WERI-Rb-1 (cell line): Measurements from ENCODE around the gene DNAJC30.

Source experiments
- DNase-seq: peaks from one replicate; pipeline ENCODE4 v3.0.0-alpha.2; 2020
- H3K27ac ChIP-seq: fragments of 250-450 bp; sonication (Bioruptor Pico); 2 replicates; pipeline ENCODE4 v1.5.1; 2020; ENCODE audit warnings: mild to moderate bottlenecking, moderate library complexity
- H3K27me3 ChIP-seq: fragments of 250-450 bp; sonication (Bioruptor Pico); 2 replicates; pipeline ENCODE4 v1.5.1; 2021; ENCODE audit warnings: mild to moderate bottlenecking, low read depth, moderate library complexity; ENCODE audit not compliant: insufficient read depth, severe bottlenecking
- H3K36me3 ChIP-seq: fragments of 250-450 bp; sonication (Bioruptor Pico); 2 replicates; pipeline ENCODE4 v1.5.1; 2020; ENCODE audit warnings: mild to moderate bottlenecking, moderate library complexity
- H3K4me3 ChIP-seq: 2 replicates; pipeline ENCODE4 v1.5.1; 2011; ENCODE audit warnings: low read depth, mild to moderate bottlenecking, control low read depth, low read length
- H3K9me3 ChIP-seq: fragments of 250-450 bp; sonication (Bioruptor Pico); 2 replicates; pipeline ENCODE4 v1.5.1; 2021; ENCODE audit warnings: mild to moderate bottlenecking, moderate library complexity; ENCODE audit not compliant: severe bottlenecking
- TF ChIP-seq, protein P1 (sequence below): IDR thresholded peaks from 2 replicates; pipeline ENCODE4 v1.5.1; 2011; ENCODE audit warnings: low read depth, mild to moderate bottlenecking, control low read depth, inconsistent platforms, low read length

DNAJC30 gene

DNA sequence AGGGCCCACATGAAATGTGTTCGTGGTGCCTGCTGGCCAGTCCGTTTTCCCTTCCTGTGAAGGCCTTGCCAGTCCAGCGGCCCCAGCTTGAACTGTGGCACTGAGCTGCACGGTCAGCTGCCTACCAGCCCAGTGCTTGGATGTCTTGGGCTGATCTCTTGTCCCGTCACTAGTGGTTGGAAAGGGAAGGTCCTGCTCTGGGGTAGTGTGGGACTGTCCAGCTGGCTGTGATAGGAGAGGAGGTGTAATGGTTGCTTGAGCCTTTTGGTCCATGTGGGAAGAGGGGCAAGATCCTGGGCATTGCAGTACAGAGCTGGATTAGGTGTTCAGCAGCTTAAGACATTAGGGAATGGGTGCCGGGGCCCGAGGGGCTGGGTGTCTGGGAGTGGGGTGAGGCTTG lies 15.2 kb upstream of the DNAJC30 start:
- H3K9me3 ChIP-seq, result no peaks in the 10 kb centered on the region
- peaks cover 86% of the 10 kb centered on the region for H3K36me3 ChIP-seq
- no peak overlapping the region for H3K4me3 ChIP-seq
- peak; percentile 38 for DNase-seq
- TF ChIP-seq, protein P1, sequence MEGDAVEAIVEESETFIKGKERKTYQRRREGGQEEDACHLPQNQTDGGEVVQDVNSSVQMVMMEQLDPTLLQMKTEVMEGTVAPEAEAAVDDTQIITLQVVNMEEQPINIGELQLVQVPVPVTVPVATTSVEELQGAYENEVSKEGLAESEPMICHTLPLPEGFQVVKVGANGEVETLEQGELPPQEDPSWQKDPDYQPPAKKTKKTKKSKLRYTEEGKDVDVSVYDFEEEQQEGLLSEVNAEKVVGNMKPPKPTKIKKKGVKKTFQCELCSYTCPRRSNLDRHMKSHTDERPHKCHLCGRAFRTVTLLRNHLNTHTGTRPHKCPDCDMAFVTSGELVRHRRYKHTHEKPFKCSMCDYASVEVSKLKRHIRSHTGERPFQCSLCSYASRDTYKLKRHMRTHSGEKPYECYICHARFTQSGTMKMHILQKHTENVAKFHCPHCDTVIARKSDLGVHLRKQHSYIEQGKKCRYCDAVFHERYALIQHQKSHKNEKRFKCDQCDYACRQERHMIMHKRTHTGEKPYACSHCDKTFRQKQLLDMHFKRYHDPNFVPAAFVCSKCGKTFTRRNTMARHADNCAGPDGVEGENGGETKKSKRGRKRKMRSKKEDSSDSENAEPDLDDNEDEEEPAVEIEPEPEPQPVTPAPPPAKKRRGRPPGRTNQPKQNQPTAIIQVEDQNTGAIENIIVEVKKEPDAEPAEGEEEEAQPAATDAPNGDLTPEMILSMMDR, result no peak
- no peak overlapping the region for H3K27ac ChIP-seq
- H3K27me3 ChIP-seq, result no peaks in the 10 kb centered on the region

DNA sequence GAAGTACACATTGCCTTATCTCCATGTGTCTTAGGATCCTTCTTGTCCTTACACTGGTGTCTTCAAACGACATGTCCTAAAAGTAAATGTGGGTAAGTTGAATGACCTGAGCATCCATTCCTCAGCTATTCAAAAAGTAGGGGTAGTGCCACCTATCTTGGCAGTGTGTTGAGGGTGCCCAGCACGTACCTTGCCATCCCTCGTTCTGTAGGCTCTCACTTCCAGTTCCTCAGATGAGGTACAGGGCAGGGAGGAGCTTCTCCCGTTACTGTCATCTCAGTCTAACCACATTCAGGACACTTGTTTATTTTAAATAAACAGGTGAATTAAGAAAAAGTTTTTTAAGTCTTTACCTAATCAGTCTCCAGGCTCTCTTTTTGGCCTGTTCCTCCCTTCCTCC lies 13.1 kb upstream of the DNAJC30 start:
- DNase-seq, result no peak
- Histone ChIP-seq H3K27me3 (no peaks in the 10 kb centered on the region), H3K4me3 (no peak overlapping the region), H3K9me3 (no peaks in the 10 kb centered on the region), H3K36me3 (peaks cover 88% of the 10 kb centered on the region), H3K27ac (no peak overlapping the region)
- TF ChIP-seq, protein P1, result no peak

DNA sequence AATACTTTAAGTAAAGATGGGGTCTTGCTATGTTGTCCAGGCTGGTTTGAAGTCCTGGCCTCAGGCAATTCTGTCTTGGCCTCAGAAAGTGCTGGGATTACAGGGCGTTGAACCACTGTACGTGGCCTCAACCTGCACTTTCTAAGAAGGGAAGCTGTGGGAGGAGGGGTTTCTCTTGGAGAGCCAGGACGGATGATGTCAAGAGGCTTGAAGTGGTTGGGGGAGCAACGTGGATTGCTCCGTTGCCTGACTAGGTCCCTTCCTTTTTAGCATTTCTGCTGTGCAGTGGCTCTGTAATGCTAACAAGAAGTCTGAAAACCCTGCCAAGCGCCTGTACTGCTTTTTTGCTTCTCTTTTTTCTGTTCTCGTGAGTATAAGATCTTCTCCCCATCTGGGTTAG lies 7.4 kb upstream of the DNAJC30 start:
- no peaks in the 10 kb centered on the region for H3K9me3 ChIP-seq
- H3K4me3 ChIP-seq, result no peak overlapping the region
- H3K27me3 ChIP-seq, result no peaks in the 10 kb centered on the region
- H3K36me3 ChIP-seq, result peaks cover 81% of the 10 kb centered on the region
- no peak overlapping the region for H3K27ac ChIP-seq
- DNase-seq, result no peak
- TF ChIP-seq, protein P1, result no peak

DNA sequence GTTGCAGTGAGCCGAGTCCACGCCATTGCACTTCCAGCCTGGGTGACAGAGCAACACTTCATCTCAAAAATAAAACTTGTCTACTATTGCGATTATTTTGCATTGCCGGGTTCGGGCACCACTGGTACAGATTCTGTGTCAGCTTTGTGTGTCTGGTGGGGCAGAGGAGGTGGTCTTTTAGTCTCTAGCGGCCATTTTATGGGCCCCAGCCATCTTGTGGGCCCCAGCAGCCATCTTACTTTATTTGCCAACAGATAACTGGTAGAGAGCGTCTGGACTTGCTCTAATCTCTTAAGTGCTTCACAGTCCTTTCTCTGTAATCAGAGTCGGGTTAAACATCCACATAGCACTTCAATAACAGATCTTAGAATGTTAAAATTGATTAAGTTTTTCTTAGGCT lies 5.0 kb upstream of the DNAJC30 start:
- H3K4me3 ChIP-seq, result no peak overlapping the region
- no peaks in the 10 kb centered on the region for H3K9me3 ChIP-seq
- TF ChIP-seq, protein P1, result no peak
- H3K27me3 ChIP-seq, result no peaks in the 10 kb centered on the region
- DNase-seq, result no peak
- peaks cover 62% of the 10 kb centered on the region for H3K36me3 ChIP-seq
- no peak overlapping the region for H3K27ac ChIP-seq

DNA sequence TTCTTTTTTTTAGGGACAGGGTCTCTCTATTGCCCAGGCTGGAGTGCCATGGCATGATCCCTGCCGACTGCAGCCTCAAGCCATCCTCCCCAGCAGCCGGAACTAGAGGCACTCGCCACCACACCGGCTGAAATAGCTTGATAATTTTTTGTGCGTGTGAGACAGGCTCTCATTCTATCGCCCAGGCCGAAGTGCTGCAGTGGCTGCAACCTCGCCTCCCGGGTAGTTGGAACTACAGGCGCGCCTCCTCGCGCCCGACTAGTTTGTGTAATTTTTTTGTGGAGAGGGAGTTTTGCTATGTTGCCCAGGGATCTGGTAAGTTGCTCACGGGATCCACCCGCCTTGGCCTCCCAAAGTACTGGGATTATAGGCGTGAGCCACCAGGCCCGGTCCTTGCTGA lies 2.1 kb upstream of the DNAJC30 start:
- no peaks in the 10 kb centered on the region for H3K9me3 ChIP-seq
- peaks cover 36% of the 10 kb centered on the region for H3K36me3 ChIP-seq
- H3K27me3 ChIP-seq, result no peaks in the 10 kb centered on the region
- no peak for DNase-seq
- TF ChIP-seq, protein P1, result no peak
- H3K4me3 ChIP-seq, result no peak overlapping the region
- H3K27ac ChIP-seq, result no peak overlapping the region

DNA sequence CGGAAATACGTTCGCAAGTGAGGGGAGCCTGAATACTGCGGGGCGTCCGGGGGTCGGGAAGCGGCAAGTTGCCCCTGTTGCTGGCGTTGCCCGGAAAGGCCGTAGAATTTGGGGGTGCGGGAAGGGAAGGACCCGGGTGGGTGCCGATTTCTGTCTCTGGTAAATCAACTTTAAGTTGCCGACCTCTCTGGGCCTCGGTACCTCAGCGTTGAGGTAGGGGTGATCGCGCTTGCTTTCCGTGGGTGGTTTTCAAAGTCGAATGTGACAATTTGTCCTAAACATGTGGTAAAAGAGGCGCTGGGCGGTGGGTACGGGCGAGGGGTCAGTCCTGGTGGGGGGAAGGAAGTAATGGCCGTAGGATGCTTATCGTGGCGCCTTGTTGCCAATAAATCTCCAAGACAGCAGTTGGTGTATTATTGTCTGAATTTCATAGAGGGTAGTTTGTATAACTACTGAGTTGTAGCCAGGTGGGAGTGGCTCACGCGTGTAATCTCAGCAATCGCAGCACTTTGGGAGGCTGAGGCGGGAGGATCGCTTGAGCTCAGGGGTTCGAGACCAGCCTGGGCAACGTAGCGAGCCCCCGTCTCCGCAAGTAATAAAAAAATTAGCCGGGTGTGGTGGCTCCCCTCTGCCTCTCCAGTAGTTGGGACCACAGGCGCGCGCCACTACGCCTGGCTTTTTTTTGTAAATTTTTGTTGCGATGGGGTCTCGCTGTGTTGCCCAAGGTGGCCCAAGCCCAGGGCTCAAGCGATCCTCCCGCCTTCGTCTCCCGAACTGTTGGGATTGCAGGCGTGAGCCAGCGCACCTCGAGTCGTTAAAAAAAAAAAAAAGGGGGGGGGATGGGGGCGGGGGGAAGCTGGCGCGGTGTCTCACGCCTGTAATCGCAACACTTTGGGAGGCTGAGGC lies 788 bp upstream of the DNAJC30 start:
- peak overlapping the region; percentile 81 for H3K4me3 ChIP-seq
- H3K27ac ChIP-seq, result peak overlapping the region; percentile 73
- peaks cover 30% of the 10 kb centered on the region for H3K36me3 ChIP-seq
- no peaks in the 10 kb centered on the region for H3K27me3 ChIP-seq
- no peak for DNase-seq
- TF ChIP-seq, protein P1, result no peak
- no peaks in the 10 kb centered on the region for H3K9me3 ChIP-seq
